Neuronal stem cell (in vitro differentiated cells): ENCODE data around the gene MCTP1.

Source experiments
- DNase-seq: peaks from one replicate; pipeline ENCODE4 v3.0.0-alpha.2; 2013; ENCODE audit warnings: low spot score
- H2AFZ ChIP-seq: one replicate; pipeline ENCODE4 v1.6.1; 2013; ENCODE audit warnings: mild to moderate bottlenecking, low read length, inconsistent platforms
- H2AK5ac ChIP-seq: 2 replicates; pipeline ENCODE4 v1.6.1; 2013; ENCODE audit warnings: low read depth, mild to moderate bottlenecking, inconsistent platforms, low read length, moderate library complexity, mixed read lengths
- H2BK120ac ChIP-seq: 2 replicates; pipeline ENCODE4 v1.6.1; 2013; ENCODE audit warnings: low read depth, mild to moderate bottlenecking, inconsistent platforms, low read length, moderate library complexity, mixed read lengths
- H2BK12ac ChIP-seq: one replicate; pipeline ENCODE4 v1.6.1; 2013; ENCODE audit warnings: low read length, inconsistent platforms
- H2BK15ac ChIP-seq: 2 replicates; pipeline ENCODE4 v1.6.1; 2013; ENCODE audit warnings: mild to moderate bottlenecking, low read length, inconsistent platforms, mixed read lengths
- H2BK5ac ChIP-seq: one replicate; pipeline ENCODE4 v1.6.1; 2013; ENCODE audit warnings: inconsistent platforms, mild to moderate bottlenecking, low read length, moderate library complexity
- H3K14ac ChIP-seq: one replicate; pipeline ENCODE4 v1.6.1; 2013; ENCODE audit warnings: low read length, inconsistent platforms
- H3K18ac ChIP-seq: 2 replicates; pipeline ENCODE4 v1.6.1; 2013; ENCODE audit warnings: low read length, inconsistent platforms
- H3K23ac ChIP-seq: 2 replicates; pipeline ENCODE4 v1.6.1; 2013; ENCODE audit warnings: low read depth, mild to moderate bottlenecking, mixed read lengths, low read length, inconsistent platforms; ENCODE audit not compliant: poor library complexity
- H3K27ac ChIP-seq: replicated peaks from 3 replicates; pipeline ENCODE4 v1.5.1; 2013; ENCODE audit warnings: low read length, inconsistent platforms
- H3K27me3 ChIP-seq, 3 experiments: 2 replicates each; pipeline ENCODE4 v1.6.1; 2013; ENCODE audit warnings: low read length in 3 of 3, mild to moderate bottlenecking in 2 of 3, inconsistent platforms in 1 of 3, low read depth in 1 of 3, mixed read lengths in 1 of 3, moderate library complexity in 1 of 3; ENCODE audit not compliant: control insufficient read depth in 3 of 3, insufficient read depth in 3 of 3
- H3K36me3 ChIP-seq, 2 donors: replicated peaks in 1 of 2; 2 replicates each; pipeline ENCODE4 v1.6.1; 2013; ENCODE audit warnings: low read length in 2 of 2; ENCODE audit not compliant: control insufficient read depth in 2 of 2, insufficient read depth in 2 of 2
- H3K4ac ChIP-seq: 2 replicates; pipeline ENCODE4 v1.6.1; 2013; ENCODE audit warnings: inconsistent platforms, mild to moderate bottlenecking, low read length, moderate library complexity
- H3K4me1 ChIP-seq, 2 donors: 1 replicate in 1 of 2; 2 replicates in 1 of 2; pipeline ENCODE4 v1.6.1; 2013; ENCODE audit warnings: low read length in 2 of 2, low read depth in 1 of 2; ENCODE audit not compliant: control insufficient read depth in 2 of 2, insufficient read depth in 1 of 2
- H3K4me2 ChIP-seq: one replicate; pipeline ENCODE4 v1.6.1; 2013; ENCODE audit warnings: mild to moderate bottlenecking, low read length, inconsistent platforms; ENCODE audit not compliant: insufficient read depth, poor library complexity, severe bottlenecking
- H3K4me3 ChIP-seq, 2 donors: 2 replicates each; pipeline ENCODE4 v1.5.1; 2013; ENCODE audit warnings: low read length in 2 of 2, mild to moderate bottlenecking in 2 of 2, inconsistent platforms in 1 of 2, moderate library complexity in 1 of 2
- H3K79me1 ChIP-seq: one replicate; pipeline ENCODE4 v1.6.1; 2013; ENCODE audit warnings: low read depth, mild to moderate bottlenecking, inconsistent platforms, low read length, moderate library complexity
- H3K9ac ChIP-seq: one replicate; pipeline ENCODE4 v1.6.1; 2013; ENCODE audit warnings: mild to moderate bottlenecking, low read depth, low read length, inconsistent platforms; ENCODE audit not compliant: poor library complexity
- H3K9me3 ChIP-seq, 2 donors: replicated peaks in 1 of 2; 2 replicates each; pipeline versions ENCODE3 to v1.6.1; 2013; ENCODE audit warnings: low read length in 2 of 2, mild to moderate bottlenecking in 2 of 2, inconsistent platforms in 1 of 2, low read depth in 1 of 2, mixed read lengths in 1 of 2, moderate library complexity in 1 of 2; ENCODE audit not compliant: control insufficient read depth in 2 of 2, insufficient read depth in 1 of 2
- H4K8ac ChIP-seq: one replicate; pipeline ENCODE4 v1.6.1; 2013; ENCODE audit warnings: low read depth, mild to moderate bottlenecking, inconsistent platforms, low read length, moderate library complexity
- H4K91ac ChIP-seq: one replicate; pipeline ENCODE4 v1.6.1; 2013; ENCODE audit warnings: low read length, low read depth, mild to moderate bottlenecking, inconsistent platforms; ENCODE audit not compliant: poor library complexity
- WGBS, 2 donors: extraction: QIAGEN DNeasy Blood & Tissue Kit; methylation state at CpG; one replicate each; pipeline ENCODE4 v1.1.7; 2013; ENCODE audit warnings: missing lambda C conversion rate in 2 of 2, mixed read lengths in 1 of 2; ENCODE audit not compliant: insufficient read length in 2 of 2, insufficient replicate concordance in 1 of 2; ENCODE audit errors: extremely low coverage in 2 of 2; 5-methylcytosine and 5-hydroxymethylcytosine counted together

Gene MCTP1

DNA sequence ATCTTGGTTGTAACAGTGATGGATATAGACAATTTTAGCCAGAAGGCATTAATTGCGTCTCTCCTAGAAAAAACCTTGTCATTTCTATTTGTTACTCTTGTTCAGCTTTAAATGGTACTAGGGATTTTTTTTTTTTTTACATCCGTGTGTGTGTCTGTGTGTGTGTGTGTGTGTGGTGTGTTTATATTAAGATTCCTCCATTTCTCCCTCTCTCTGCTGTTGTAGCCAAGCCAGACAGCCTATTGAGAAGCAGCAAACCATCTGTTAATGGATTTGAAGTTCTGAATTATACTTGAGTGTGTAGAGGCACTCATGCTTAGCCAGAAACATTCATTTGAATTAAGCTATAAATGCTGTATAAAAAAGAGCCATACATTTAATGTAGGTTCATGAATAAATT is 594.1 kb downstream of the MCTP1 start:
- H3K18ac ChIP-seq = no peak overlapping the region
- no peak overlapping the region for H4K8ac ChIP-seq
- no peak overlapping the region for H3K27ac ChIP-seq
- H3K36me3 ChIP-seq = peaks cover 4 to 63% of the 10 kb centered on the region in 2 donors
- H3K27me3 ChIP-seq = no peaks in the 10 kb centered on the region
- no peak overlapping the region for H3K9ac ChIP-seq
- H3K23ac ChIP-seq = no peak overlapping the region
- no peak overlapping the region for H3K4ac ChIP-seq
- DNase-seq = no peak
- no peak overlapping the region for H2BK15ac ChIP-seq
- peaks cover 0 to 7% of the 10 kb centered on the region in 2 donors for H3K9me3 ChIP-seq
- H2AK5ac ChIP-seq = no peak overlapping the region
- no peak overlapping the region for H4K91ac ChIP-seq
- no peak overlapping the region for H2BK5ac ChIP-seq
- H2BK12ac ChIP-seq = no peak overlapping the region
- no peak overlapping the region for H3K14ac ChIP-seq
- no peaks in the 10 kb centered on the region for H3K79me1 ChIP-seq
- peak overlapping the region; percentile 1 for H2AFZ ChIP-seq
- H3K4me3 ChIP-seq = no peak overlapping the region
- no peak overlapping the region for H3K4me2 ChIP-seq
- no peak overlapping the region for H2BK120ac ChIP-seq
- H3K4me1 ChIP-seq = peaks cover 2 to 38% of the 10 kb centered on the region in 2 donors
- no CpG with 5 or more reads among the region's 2 CpGs for WGBS, 2 donors

DNA sequence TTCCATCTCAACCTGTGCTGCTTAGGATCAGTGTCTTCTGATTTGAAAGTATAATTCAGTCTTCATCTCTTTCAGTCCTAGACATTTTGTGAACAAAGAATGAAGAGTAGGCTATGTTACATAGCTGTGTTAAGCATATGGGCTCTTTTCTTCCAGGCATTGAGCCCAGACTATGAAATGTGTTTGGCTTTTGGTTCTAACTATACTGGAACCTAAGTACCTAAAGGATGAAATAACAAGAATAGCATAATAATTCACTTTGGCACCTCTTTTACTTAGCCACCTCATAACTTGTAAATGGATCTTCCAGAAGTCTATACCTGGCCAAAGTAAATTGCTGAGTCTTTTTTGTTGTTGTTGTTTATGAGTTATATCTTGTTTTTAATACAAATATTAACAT is 595.0 kb downstream of the MCTP1 start:
- no peaks in the 10 kb centered on the region for H3K27me3 ChIP-seq
- H3K14ac ChIP-seq = no peak overlapping the region
- no peak overlapping the region for H4K91ac ChIP-seq
- no peak overlapping the region for H2BK15ac ChIP-seq
- no peak overlapping the region for H3K4me2 ChIP-seq
- H3K23ac ChIP-seq = no peak overlapping the region
- no peak overlapping the region for H4K8ac ChIP-seq
- no peak overlapping the region for H3K4me3 ChIP-seq
- H2AFZ ChIP-seq = no peak overlapping the region
- H3K9me3 ChIP-seq = peaks cover 0 to 7% of the 10 kb centered on the region in 2 donors
- H3K79me1 ChIP-seq = no peaks in the 10 kb centered on the region
- H3K9ac ChIP-seq = no peak overlapping the region
- no peak overlapping the region for H3K18ac ChIP-seq
- no peak overlapping the region for H3K27ac ChIP-seq
- H3K4me1 ChIP-seq = peaks cover 2 to 41% of the 10 kb centered on the region in 2 donors
- no peak overlapping the region for H2AK5ac ChIP-seq
- peaks cover 4 to 58% of the 10 kb centered on the region in 2 donors for H3K36me3 ChIP-seq
- no peak overlapping the region for H2BK5ac ChIP-seq
- no peak overlapping the region for H2BK120ac ChIP-seq
- DNase-seq = no peak
- no peak overlapping the region for H2BK12ac ChIP-seq
- H3K4ac ChIP-seq = no peak overlapping the region

DNA sequence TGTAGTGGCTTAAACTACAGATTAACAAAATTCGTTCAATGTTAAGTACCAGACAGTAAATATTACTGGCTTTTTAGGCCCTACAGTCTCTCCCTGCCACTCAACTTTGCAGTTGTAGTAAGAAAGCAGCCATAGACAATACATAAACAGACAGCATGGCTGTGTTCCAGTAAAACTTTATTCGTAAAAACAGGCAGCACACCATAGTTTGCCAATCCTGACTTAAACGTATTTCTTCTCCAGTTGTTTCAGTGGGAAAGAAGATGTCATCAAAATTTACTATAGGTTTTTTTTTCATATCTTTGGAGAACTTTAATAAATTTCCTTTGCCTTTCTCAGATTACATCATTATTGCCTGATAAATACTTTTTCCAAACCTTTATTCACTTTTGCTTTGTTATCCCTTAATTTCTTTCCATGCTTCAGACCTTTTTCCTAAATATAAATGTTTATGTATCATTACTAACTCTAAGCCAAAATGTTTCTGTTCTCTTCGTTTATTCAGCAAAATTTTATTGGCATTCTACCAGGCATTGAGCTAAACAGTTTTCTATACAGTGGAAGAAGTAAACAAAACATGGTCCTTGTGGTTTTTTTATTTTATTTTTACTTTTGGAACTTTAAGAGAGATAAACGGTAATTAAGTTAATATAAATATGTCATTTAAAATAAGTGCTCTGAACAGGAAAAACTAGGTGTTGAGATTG is 601.9 kb downstream of the MCTP1 start:
- H3K14ac ChIP-seq = no peak overlapping the region
- peaks cover 4 to 67% of the 10 kb centered on the region in 2 donors for H3K36me3 ChIP-seq
- peaks cover 0 to 6% of the 10 kb centered on the region in 2 donors for H3K4me1 ChIP-seq
- no peak overlapping the region for H2AFZ ChIP-seq
- no peak overlapping the region for H3K4ac ChIP-seq
- no peak overlapping the region for H3K23ac ChIP-seq
- H3K79me1 ChIP-seq = no peaks in the 10 kb centered on the region
- no peak for DNase-seq
- H3K18ac ChIP-seq = no peak overlapping the region
- no peak overlapping the region for H4K91ac ChIP-seq
- H2BK15ac ChIP-seq = no peak overlapping the region
- H3K9ac ChIP-seq = no peak overlapping the region
- no peak overlapping the region for H4K8ac ChIP-seq
- H2BK120ac ChIP-seq = no peak overlapping the region
- WGBS, 2 donors = 100% methylated on average over 1 of the region's 5 CpGs; no CpG with 5 or more reads in 1 of the 2 donors
- H3K9me3 ChIP-seq = peaks cover 0 to 2% of the 10 kb centered on the region in 2 donors
- H3K4me3 ChIP-seq = no peak overlapping the region
- no peak overlapping the region for H2AK5ac ChIP-seq
- no peak overlapping the region for H2BK12ac ChIP-seq
- no peak overlapping the region for H3K27ac ChIP-seq
- no peak overlapping the region for H2BK5ac ChIP-seq
- no peak overlapping the region for H3K4me2 ChIP-seq
- H3K27me3 ChIP-seq = no peaks in the 10 kb centered on the region

DNA sequence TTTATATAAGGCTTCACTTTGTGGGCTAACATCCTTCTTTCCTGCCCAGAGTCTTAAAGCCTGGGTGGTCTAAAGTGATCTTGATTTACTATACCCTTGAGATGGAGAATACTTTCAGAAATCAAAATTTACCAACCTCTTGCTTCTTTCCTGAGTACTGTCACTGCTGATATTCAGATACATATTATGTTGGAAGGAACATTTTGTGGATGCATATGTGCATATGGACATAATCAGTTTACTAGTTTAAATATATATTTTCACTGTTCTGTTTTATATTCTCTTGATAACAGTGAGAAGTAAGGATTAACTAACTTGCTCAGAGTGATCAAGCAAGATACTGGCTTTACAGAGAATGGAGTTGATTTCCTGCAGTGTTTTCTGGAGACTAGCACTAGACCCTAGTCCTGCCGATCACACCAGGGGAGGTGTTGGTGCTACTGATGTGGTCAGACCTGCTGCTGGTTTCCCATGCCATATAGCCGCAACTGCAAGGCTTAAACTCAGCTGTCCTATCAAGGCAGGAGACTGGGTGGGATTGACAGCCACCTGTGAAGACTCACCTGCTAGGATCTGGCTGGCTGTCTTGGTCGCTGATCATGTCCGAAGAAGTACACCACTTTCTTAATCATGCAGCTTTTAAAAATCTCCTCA is 608.8 kb downstream of the MCTP1 start:
- no peak overlapping the region for H3K9ac ChIP-seq
- DNase-seq = no peak

More for the DNA sequence above, 608.8 kb downstream of the MCTP1 start:
- H2BK5ac ChIP-seq = no peak overlapping the region
- no peaks in the 10 kb centered on the region for H3K9me3 ChIP-seq
- H3K4me1 ChIP-seq = no peaks in the 10 kb centered on the region
- H3K4ac ChIP-seq = no peak overlapping the region
- H4K91ac ChIP-seq = no peak overlapping the region
- no peak overlapping the region for H2BK120ac ChIP-seq
- H2BK15ac ChIP-seq = no peak overlapping the region
- H3K36me3 ChIP-seq = peaks cover 0 to 66% of the 10 kb centered on the region in 2 donors
- no peak overlapping the region for H2AK5ac ChIP-seq
- H4K8ac ChIP-seq = no peak overlapping the region
- H2AFZ ChIP-seq = no peak overlapping the region
- H3K23ac ChIP-seq = no peak overlapping the region
- no peak overlapping the region for H3K27ac ChIP-seq
- WGBS, 2 donors = no CpG with 5 or more reads among the region's 4 CpGs
- no peak overlapping the region for H3K14ac ChIP-seq
- H3K27me3 ChIP-seq = no peaks in the 10 kb centered on the region
- no peak overlapping the region for H3K4me3 ChIP-seq
- H3K4me2 ChIP-seq = no peak overlapping the region
- no peak overlapping the region for H2BK12ac ChIP-seq
- no peak overlapping the region for H3K18ac ChIP-seq
- H3K79me1 ChIP-seq = no peaks in the 10 kb centered on the region
